ENCODE measurements around the gene SLC1A3.

The SLC1A3 gene

DNA sequence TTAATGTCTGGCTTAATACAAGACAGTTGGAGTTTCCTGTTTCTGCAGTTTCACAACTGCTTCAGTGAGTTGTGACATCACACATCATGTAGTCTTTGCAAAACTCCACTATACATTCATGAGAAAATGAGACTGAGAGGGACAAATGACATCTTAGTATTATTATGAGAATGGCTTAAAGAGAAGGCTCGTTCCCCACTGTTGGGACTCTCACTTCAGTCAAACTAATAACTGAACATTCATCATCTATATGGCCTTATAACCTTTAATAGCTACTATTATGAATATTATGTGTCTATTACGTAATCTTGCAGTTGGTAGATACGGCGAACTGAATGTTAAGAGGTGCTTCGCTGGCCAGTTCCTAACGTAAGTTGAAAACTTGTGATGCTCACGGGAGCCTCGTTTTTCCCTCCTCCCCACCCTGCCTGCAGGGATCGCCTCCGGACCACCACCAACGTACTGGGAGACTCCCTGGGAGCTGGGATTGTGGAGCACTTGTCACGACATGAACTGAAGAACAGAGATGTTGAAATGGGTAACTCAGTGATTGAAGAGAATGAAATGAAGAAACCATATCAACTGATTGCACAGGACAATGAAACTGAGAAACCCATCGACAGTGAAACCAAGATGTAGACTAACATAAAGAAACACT is 79.4 kb downstream of the SLC1A3 start:
- no peak for DNase-seq (ENCODE audit: low read depth in 2 of 2)

DNA sequence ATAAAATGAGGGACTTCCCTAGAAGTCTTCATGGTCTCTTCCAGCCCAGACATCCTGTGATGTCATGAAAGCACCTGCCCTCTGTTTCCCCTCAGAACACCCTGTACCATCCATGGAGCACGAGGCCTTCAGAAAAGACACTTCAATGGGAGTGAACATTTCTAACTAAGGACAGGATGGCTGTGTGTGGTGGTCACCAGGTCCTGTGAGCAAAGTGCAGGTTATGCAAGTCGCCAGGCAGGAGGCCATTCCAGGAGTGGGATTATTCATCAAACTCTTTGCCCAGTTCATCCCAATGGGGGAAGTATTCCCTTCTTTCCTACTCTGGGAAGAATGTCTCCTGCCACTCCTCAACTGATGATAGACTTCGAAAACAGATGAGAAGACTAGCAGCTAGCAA is 80.5 kb downstream of the SLC1A3 start:
- DNase-seq (ENCODE audit: low read depth in 2 of 2) = no peak

DNA sequence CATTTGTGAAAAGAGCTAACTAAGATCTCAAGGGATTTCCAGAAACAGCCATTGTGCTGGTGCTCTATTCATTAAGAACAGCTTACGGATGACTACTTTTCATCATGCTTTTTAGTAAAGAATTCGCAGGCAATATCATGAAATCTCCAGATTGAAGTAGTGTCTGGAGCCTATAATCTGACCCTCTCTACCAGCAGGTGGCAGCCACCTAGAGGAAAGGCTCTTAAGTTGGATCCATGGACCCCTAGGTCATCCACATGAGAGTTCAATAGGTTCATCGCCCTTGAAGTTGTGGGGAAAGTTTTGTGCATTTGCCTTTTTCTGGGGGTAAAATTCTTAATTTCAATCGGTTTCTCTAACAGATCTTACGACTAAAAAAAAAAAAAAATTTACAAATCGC is 82.3 kb downstream of the SLC1A3 start:
- DNase-seq (ENCODE audit: low read depth in 2 of 2) = no peak

DNA sequence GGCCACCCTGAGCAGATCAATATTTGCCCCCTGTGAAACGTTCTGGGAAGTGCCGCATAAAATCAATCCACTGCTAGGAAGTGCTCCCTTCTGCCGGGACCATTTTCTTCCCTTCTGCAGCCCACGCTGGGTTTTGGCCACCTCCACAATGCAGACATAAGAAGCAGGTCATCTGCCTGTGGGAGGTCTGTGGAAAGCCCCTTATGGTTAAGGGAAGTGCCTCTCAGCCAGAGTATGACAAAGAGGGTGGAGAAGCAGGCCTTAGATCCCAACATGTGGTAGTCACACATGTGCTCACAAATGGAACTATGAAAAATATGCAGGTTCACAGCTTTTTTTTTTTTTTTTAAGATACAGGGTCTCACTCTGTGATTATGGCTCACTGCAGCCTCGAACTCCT is 82.8 kb downstream of the SLC1A3 start:
- no peak for DNase-seq (ENCODE audit: low read depth in 2 of 2)

DNA sequence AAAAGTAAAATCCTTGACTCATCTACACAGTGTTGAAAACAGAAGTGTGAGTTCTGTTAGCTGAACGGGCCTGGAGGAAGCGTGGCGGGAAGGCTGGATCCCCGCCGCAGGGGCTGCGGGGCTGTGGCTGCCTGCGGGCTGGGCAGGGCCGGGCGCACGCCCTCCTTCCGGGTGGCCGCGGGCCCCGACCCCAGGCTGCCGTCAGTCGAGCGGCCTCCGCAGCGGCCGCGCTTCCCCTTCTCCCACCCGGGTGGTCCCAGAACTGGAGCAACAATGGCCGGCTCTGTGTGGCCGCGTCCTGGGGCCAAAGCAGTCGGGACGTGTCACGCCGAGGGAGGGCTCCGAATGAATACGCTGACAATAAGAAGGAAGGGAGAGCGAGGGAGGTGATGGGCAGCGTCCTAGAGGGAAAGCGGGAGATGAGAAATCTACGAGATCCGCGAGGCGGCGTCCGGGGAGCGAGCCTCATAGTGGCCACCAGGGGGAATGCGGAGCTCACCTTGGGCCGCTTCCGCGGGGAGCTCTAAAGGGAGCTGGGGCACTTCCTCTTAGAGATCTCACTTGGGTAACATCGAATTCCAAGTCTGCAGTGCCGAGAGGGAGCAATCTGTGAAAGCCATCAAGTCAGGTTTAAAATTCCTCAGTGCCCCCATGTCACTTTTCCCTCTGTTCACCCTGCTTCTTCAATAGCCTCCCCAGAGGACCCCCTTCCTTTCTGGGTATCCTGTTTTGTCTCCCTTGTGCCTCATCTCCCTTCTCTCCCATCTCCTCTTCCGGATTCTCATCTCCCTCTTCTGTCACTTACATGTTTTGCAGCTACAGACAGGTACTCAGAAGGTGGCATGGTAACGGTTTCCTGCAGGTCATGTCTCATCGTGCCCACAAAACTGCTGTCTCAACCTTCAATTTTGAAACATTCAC is 83.9 kb downstream of the SLC1A3 start:
- DNase-seq (ENCODE audit: low read depth in 2 of 2) = peak; percentile 32 to 44

DNA sequence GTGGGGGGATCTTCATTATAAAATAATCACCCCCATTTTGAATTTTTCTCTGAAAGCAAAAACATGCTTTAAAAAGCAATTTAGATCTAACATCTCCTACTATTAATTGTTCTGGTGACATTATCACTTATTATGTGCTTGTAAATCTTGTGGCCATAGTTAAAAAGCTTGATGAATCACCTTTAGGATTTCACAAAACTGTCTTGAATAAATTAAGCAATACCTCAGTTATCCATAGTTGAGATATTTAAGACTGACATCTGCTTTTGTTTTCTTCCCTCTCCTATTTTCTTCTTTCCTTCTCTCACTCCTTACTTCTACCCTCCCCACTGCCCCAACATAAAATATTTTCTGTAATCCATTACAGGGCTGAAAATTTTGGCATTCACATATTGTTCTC is 84.8 kb downstream of the SLC1A3 start:
- no peak for DNase-seq (ENCODE audit: low read depth in 2 of 2)

DNA sequence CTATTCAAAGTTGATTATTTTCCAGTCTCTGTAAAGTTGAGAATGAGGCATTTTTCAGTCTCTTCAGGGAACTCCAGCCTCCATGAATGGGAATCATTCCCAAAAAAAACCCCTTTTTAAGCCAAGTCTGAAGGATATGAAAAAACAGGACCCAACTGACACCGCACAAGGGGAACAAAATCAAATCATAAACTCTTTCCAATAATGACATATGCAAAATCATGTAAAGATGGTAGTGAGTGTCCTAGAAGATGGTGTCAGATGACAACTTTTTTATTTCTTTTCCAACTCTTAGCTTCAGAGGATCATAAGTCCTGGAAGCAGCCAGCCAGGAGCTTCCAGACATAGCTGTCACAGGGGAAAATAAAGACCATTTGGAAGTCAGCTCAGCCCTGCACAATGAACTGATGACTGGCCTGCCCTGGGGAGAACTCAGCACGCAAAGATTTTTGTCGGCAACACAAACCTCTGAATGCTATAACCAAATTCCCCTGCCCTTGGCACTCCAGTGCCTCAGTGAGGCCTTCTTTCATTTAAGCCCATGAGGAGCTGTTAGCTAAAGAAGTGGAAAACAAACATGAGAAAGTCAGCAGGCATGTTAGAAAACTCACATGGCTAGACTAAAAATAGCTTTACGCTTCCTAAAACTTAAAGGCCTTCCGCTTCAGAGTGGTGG is 85.4 kb downstream of the SLC1A3 start:
- DNase-seq (ENCODE audit: low read depth in 2 of 2) = no peak

DNA sequence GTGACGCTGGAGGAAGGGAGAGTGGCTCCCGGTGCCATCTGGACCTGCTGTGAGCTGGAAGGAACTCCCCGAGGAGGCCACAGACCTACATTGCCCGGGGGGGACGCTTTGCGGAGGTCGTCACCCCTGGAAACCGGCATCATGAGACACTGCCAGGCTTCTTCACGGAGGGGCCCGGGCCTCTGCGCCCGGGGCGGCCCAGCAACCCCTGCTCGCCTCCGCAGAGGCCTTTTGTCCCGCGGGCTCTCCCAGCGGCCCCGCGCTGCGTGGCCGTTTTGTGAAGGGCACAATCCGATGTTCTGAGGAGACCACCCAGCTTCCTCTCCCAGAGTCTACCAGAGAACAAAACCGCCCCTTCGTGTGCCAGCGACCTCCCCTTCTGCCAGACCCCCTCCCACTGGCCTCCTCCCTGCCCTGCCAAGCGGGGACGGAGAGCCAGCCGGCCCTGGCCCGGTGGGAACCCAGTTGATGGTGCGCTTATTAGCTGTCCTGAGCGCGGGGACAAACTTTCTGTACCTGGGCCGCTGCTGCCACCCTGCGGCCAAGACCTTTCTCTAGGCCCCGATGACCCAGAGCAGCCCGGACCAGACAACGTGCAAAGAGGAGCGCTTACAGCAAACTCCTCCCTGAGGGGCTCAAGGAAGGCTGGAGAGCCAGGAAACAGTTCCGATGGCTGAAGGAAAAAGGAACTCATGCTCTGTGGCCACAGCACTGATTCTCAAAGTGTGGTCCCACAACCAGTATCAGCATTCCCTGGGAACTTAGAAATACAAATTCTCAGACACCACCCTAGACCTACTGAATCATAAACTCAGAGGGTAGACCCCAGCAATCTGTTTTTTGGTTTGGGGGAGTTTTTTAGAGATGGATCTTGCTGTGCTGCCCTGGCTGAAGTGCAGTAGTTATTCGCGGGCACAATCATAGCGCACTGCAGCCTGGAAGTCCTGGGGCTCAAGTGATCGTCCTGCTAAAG is 86.7 kb downstream of the SLC1A3 start:
- DNase-seq (ENCODE audit: low read depth in 2 of 2) = no peak

DNA sequence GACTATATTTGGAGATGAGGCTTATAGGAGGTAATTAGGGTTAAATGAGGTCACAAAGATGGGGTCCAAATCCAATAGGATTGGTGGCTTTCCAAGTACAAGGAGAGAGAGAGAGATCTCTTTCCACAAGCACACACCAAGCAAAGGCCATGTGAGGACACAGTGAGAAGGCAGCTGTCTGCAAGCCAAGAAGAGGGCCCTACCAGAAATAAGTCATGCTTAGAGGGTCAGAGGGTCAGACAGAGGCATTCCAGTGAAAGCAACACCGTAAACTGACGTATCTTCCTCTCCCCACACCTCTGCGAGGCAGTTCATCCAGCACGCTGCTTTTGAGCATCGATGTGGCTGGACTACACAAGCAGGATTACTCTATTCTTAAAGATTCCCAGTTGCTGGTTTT is 87.9 kb downstream of the SLC1A3 start:
- no peak for DNase-seq (ENCODE audit: low read depth in 2 of 2)

DNA sequence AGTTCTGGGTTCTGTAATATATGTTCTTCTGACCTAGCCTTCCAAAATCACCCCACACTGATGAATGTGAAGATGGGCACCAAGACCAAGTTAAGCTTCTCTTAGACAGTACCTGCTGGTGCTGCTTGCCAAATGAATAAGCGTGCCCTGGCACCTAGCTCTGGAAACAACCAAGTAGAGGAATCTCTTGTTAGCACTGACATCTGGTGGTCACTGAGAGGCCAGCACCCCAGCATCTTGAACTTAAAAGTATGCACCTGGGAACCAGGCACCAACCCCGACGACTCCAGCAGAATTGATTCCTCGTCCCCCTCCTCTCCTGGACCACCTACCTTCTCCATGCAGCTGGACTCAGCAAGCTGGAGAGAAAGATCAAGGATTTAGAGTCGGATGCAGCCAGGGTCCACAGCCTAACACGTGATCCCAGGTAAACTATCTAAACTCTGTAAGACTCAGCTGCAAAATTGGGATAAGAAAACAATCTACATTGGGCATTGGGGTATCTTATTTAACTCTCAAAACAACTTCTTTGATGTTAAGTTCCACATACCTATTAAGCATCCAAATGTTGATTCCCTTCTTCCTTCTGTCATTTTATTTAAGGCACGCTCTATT is 89.8 kb downstream of the SLC1A3 start:
- no peak for DNase-seq (ENCODE audit: low read depth in 2 of 2)

DNA sequence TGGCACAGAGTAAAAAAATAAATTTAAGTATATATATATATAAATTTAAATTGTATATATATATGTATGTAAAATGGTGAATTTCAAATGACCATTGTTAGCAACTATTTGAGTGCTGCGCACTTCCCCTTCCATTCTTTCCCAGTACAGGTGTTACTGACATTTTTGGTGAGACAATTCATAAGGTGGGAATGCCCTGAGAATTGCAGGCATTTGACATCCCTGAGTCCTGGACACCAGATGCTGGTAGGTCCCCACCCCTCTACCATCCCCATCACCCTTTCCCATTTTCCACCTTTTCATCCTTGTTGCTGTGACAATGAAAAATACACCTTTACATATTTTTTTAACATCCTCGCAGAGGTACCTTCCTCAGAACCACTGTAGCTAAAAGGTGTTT is 91.6 kb downstream of the SLC1A3 start:
- DNase-seq (ENCODE audit: low read depth in 2 of 2) = no peak

DNA sequence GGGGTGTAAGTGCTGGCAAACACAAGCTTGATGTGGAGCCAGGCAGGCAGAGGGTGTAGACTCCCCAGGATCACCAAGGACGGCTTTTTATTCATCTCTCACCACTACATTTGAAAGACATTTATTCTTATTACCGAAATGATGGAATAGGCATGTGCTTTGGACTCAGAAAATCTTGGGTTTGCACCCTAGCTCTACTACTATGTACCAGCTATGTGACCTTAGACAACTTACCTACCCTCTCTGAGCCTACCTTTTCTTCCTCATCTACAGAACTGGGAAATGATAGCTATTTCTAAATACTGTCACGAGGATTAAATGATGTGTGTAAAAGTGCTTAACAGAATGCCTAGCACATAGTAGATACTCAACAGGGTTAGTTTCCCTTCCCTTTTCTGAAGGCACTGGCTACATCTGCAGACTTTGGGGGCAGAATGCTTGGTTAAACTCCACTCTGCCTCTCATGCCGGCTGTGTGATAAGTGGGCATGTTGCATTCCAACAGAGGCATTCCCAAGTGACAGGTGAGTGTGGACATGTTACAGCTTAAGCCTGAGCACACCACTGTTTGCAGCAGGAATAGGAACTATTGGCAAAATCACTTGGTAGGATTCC is 94.8 kb downstream of the SLC1A3 start:
- DNase-seq (ENCODE audit: low read depth in 2 of 2) = no peak

DNA sequence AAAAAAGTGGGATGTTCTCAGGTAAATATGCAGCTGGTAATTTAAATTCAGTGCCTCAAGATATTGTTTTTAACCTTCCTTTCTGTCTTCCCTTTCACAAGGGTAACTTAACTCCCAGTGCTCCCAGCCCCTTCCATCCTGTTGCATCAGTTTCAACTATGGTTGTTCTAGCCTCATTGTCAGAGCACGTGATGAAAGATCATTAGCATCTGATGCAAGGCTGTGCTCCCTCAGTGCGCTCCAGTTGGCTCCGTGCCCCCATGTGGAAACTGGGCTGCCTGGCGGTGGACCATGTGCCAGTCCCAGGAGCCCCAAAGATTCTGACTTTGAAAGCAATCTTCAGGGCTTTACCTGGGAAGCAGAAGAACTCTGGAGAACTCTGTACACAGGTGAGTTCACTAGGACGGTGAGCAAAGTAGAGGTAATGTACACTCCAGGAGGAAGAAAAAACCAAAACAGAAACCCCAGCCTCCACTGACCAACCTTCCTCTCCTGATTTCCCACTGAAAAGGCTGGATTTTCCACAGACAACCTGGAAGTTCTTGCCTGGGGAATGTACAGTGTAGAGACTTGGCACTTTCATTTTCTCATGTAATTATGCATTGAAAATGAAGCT is 96.9 kb downstream of the SLC1A3 start:
- no peak for DNase-seq (ENCODE audit: low read depth in 2 of 2)

DNA sequence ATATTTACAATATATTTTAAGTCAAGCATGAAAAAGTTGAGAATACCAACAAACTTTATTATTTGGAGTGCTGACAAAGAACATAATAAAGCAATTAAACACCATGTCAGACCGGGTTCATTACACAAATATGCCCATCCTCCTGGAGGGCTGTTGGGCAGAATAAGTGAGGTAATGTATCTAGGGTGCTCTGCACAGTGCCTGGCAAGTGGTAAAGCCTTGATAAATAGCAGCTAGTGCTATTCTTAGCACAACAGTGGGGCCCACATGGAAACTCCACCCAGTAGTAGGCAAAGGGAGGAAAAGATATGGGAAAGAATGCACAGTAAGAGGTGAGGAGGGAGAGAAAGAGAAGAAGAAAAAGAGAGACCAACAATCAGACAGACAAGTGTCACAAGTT is 97.7 kb downstream of the SLC1A3 start:
- no peak for DNase-seq (ENCODE audit: low read depth in 2 of 2)

DNA sequence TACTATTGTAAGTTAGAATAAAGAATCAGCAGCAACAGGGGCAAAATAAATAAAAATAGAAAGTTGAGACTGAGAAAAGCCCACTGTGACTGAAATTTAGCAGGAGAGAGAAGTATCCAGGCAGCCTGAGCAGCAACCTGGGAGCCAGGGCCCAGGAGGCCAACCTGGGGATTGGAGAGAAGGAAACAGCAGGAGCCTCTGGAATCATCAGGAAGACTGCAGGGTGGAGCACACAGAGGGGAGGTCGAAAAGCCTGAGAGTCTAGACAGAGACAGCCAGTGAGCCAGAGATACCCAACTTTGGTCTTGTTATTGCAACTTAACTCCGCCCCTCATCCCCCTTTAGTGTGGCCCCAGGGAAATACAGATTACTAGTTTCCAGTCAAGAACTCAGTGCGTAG is 98.6 kb downstream of the SLC1A3 start:
- no peak for DNase-seq (ENCODE audit: low read depth in 2 of 2)

DNA sequence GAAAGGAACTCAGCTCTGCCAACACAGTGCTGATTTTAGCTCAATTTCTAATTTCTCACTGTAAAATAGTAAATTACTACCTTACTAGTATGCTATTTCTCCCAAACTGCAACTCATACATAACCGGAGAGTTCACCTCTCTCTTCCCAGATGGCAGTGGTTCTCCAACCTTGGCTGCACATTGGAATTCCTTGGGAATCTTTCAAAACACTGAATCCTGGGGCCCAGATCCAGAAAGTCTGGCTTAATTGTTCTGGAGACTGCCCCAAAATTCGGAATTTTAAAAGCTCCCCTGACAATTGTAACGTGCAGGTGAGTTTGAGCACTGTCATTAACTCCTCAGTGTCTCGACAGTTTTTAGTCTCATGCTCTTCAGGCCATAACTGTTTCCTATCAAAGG is 100.3 kb downstream of the SLC1A3 start:
- DNase-seq (ENCODE audit: low read depth in 2 of 2) = no peak

DNA sequence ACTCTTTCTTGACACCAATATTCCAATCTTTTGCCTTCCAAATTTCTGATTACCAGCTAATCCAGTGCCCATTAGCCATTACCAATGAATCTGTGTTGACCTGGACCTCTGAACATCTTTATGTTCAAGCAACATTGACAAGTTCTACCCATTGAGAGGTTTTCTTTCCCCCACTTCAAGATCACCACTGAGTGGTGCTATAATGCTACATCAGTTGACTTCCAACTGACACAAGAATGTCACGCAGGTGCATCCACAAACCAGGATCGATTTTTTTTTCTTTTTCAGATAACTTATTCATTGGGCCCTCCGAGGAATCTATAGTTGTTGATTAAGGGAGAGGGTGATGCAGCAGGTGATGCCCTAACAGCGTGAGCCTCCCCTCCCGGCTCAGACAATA is 102.6 kb downstream of the SLC1A3 start:
- no peak for DNase-seq (ENCODE audit: low read depth in 2 of 2)

DNA sequence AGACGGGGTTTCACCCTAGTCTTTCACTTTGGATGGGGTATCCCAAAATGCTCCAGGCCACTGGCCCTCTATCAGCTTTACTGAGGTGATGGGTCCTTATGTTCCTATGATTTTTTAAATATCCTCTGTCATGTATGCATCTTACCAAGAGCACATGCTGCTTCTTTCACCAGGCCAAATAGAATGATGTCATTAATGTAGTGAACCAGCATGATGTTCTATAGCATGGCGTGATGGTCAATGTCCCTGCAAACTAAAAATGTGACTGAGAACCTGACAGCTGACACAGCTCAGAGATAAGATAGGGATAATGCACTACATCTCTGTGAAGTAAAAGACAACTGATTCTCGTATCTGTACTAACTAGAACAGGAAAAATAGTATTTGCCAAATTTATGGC is 103.6 kb downstream of the SLC1A3 start:
- no peak for DNase-seq (ENCODE audit: low read depth in 2 of 2)

DNA sequence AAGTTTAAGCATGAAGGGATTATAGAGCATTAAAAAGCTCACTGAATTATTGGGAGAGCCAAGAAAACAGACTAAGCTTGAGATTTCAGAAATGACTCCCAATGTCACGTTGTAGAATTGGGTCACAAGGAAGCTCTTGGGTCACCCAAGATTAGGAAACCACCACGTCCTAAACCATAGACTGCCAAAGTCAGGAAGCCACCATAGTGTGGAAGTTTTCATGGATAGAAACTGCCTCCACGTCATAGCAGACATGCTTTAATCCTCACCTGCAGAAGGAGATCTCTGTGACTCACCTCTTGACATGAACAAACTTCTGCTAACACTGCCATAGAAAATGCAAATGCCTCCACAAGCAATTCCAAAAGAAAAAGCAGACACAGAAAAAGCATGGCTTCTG is 106.3 kb downstream of the SLC1A3 start:
- no peak for DNase-seq (ENCODE audit: low read depth in 2 of 2)

DNA sequence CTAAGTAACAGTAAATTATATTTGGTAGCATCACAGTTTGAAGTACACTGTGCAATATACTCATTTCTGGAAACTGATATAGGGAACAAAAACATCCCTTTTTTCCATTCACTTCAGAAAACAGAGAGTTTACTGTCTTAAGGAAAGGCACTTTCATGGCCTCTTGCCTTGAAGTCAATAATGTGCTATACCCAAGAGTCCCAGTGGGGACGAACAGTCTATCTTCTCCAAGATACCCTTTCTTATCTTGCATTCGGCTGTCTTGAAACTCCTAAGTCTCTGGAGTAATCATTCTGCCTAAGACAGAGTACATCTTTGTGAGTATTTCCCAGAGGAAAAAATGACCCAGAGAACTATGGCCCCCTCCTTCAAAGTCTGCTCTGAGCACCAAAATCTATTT is 107.1 kb downstream of the SLC1A3 start:
- DNase-seq (ENCODE audit: low read depth in 2 of 2) = no peak

Measured in stimulated activated CD8-positive, alpha-beta memory T cell treated with anti-CD3 and anti-CD28 coated beads, Interleukin-7, amount 100 ng/mL, for 4 hours (primary cell).